Measurements from ENCODE around the gene F13B. TPM values are rescaled to one million over a fixed set of nuclear protein-coding genes. Genes with fewer than 3 reads are reported as not detected.

Gene F13B
- total and polyA plus RNA-seq, 4 donors: not detected

DNA sequence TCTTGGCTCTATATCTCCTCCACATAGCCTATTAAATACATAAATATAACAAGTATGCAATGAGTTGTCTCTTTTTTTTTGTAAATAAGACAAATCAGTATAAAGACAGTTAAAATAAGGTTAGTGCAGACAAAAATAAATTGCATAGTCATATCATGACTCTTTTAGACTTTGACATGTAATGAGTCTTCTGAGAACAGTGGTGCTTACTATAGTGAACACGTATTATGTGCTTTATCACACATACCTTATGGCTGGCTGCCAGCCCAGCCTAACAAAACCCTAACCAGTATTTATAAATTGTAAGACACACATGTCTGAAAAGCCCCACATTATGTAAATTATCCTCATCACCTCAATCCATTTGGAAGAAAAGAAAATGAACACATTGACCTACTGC lies 29.1 kb upstream of the F13B start:
- H3K4me1 ChIP-seq (ENCODE audit: control insufficient read depth in 1 of 2, insufficient read depth in 2 of 2, low read length in 2 of 2): no peaks in the 10 kb centered on the region
- 60 to 74% methylated on average over 1 of the region's 1 CpG for WGBS, 2 donors
- DNase-seq (no peak), ATAC-seq (ENCODE audit: low FRiP score) (no peak)
- no peaks in the 10 kb centered on the region for H3K9me3 ChIP-seq (ENCODE audit: control insufficient read depth, low read length)
- H3K36me3 ChIP-seq (ENCODE audit: control insufficient read depth in 1 of 2, insufficient read depth in 2 of 2, low read length in 1 of 2): no peaks in the 10 kb centered on the region
- H3K4me3 ChIP-seq (ENCODE audit: low read length in 2 of 2): no peak overlapping the region
- intact Hi-C loops (cut with DNase I): no loop called here
- no peaks in the 10 kb centered on the region for H3K27me3 ChIP-seq (ENCODE audit: control insufficient read depth in 1 of 2, insufficient read depth in 2 of 2, low read length in 1 of 2)
- H3K27ac ChIP-seq (ENCODE audit: low read depth in 1 of 2, low read length in 2 of 2): no peak overlapping the region

DNA sequence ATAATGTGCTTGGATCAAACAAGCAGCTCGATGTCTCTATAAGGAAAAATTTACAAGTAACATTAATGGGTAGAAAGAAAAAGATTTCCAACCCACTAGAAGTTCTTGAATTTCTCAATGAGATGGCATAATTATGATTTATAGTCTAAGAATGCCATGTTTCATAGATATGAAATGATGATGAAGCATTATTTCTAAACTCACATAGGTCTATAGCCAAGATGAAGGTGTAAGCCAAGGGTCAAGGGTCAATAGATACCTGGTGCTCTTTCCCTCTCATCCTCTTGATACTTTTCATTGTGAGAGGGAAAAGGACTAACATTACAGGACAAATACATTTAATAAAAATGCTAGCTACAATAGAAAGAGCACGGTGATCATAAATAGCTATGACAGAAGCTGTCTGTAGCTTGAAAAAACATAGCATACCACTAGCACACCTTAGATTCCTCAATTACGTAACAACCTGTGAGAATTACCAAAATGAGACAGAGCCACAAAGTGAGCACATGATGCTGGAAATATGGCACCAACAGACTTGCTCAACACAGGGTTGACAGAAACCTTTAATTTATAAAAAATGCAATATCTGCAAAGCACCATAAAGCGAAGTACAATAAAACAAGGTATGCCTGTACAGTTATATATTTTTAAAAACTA lies 26.3 kb upstream of the F13B start:
- Histone ChIP-seq H3K36me3 (ENCODE audit: control insufficient read depth in 1 of 2, insufficient read depth in 2 of 2, low read length in 1 of 2) (no peaks in the 10 kb centered on the region), H3K4me3 (ENCODE audit: low read length in 2 of 2) (no peak overlapping the region), H3K4me1 (ENCODE audit: control insufficient read depth in 1 of 2, insufficient read depth in 2 of 2, low read length in 2 of 2) (no peaks in the 10 kb centered on the region), H3K27ac (ENCODE audit: low read depth in 1 of 2, low read length in 2 of 2) (no peak overlapping the region), H3K27me3 (ENCODE audit: control insufficient read depth in 1 of 2, insufficient read depth in 2 of 2, low read length in 1 of 2) (no peaks in the 10 kb centered on the region), H3K9me3 (ENCODE audit: control insufficient read depth, low read length) (no peaks in the 10 kb centered on the region)
- intact Hi-C loops (cut with DNase I): no loop called here
- WGBS, 2 donors: 97% methylated on average over 4 of the region's 4 CpGs
- DNase-seq (no peak), ATAC-seq (ENCODE audit: low FRiP score) (no peak)

GRCh38 chr1:197092491-197093023 lies 25.5 kb upstream of the F13B start:
- Histone ChIP-seq H3K27ac (ENCODE audit: low read depth in 1 of 2, low read length in 2 of 2) (no peak overlapping the region), H3K36me3 (ENCODE audit: control insufficient read depth in 1 of 2, insufficient read depth in 2 of 2, low read length in 1 of 2) (no peaks in the 10 kb centered on the region), H3K4me3 (ENCODE audit: low read length in 2 of 2) (no peak overlapping the region), H3K4me1 (ENCODE audit: control insufficient read depth in 1 of 2, insufficient read depth in 2 of 2, low read length in 2 of 2) (no peaks in the 10 kb centered on the region), H3K27me3 (ENCODE audit: control insufficient read depth in 1 of 2, insufficient read depth in 2 of 2, low read length in 1 of 2) (no peaks in the 10 kb centered on the region), H3K9me3 (ENCODE audit: control insufficient read depth, low read length) (no peaks in the 10 kb centered on the region)
- no peak for ATAC-seq (ENCODE audit: low FRiP score)
- no peak for DNase-seq
- WGBS, 2 donors: 91 to 96% methylated on average over 1 of the region's 1 CpG
- intact Hi-C loops (cut with DNase I): no loop called here

- Histone ChIP-seq H3K36me3 (ENCODE audit: control insufficient read depth in 1 of 2, insufficient read depth in 2 of 2, low read length in 1 of 2) (no peaks in the 10 kb centered on the region), H3K4me1 (ENCODE audit: control insufficient read depth in 1 of 2, insufficient read depth in 2 of 2, low read length in 2 of 2) (no peaks in the 10 kb centered on the region), H3K27me3 (ENCODE audit: control insufficient read depth in 1 of 2, insufficient read depth in 2 of 2, low read length in 1 of 2) (no peaks in the 10 kb centered on the region), H3K27ac (ENCODE audit: low read depth in 1 of 2, low read length in 2 of 2) (no peak overlapping the region), H3K4me3 (ENCODE audit: low read length in 2 of 2) (no peak overlapping the region), H3K9me3 (ENCODE audit: control insufficient read depth, low read length) (peaks cover 2% of the 10 kb centered on the region)
- intact Hi-C loops (cut with DNase I): no loop called here
- ATAC-seq (ENCODE audit: low FRiP score) (no peak), DNase-seq (no peak)
Observed at GRCh38 chr1:197083474-197083873, 16.4 kb upstream of the F13B start.

- 97 to 98% methylated on average over 5 of the region's 5 CpGs for WGBS, 2 donors
- ATAC-seq (ENCODE audit: low FRiP score) (no peak), DNase-seq (no peak)
Observed at GRCh38 chr1:197081117-197081753, 14.2 kb upstream of the F13B start.

DNA sequence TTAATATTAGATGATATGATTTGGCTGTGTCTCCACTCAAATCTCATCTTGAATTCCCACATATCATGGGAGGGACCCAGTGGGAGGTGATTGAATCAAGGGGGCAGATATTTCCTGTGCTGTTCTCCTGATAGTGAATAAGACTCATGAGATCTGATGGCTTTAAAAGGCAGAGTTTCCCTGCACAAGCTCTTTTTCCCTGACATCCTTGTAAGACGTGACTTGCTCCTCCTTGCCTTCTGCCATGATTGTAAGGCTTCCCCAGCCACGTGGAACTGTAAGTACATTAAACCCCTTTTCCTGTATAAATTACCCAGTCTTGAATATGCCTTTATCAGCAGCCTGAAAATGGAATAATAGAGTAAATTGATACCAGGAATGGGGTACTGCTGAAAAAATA lies 13.3 kb upstream of the F13B start:
- ATAC-seq (ENCODE audit: low FRiP score): no peak
- Histone ChIP-seq H3K9me3 (ENCODE audit: control insufficient read depth, low read length) (peaks cover 2% of the 10 kb centered on the region), H3K27me3 (ENCODE audit: control insufficient read depth in 1 of 2, insufficient read depth in 2 of 2, low read length in 1 of 2) (no peaks in the 10 kb centered on the region), H3K4me1 (ENCODE audit: control insufficient read depth in 1 of 2, insufficient read depth in 2 of 2, low read length in 2 of 2) (no peaks in the 10 kb centered on the region), H3K36me3 (ENCODE audit: control insufficient read depth in 1 of 2, insufficient read depth in 2 of 2, low read length in 1 of 2) (no peaks in the 10 kb centered on the region), H3K4me3 (ENCODE audit: low read length in 2 of 2) (no peak overlapping the region), H3K27ac (ENCODE audit: low read depth in 1 of 2, low read length in 2 of 2) (no peak overlapping the region)
- WGBS, 2 donors: 88 to 100% methylated on average over 2 of the region's 2 CpGs
- no peak for DNase-seq
- intact Hi-C loops (cut with DNase I): no loop called here

More at GRCh38 chr1:197081117-197081753, 14.2 kb upstream of the F13B start:
- intact Hi-C loops (cut with DNase I): no loop called here
- Histone ChIP-seq H3K9me3 (ENCODE audit: control insufficient read depth, low read length) (peaks cover 2% of the 10 kb centered on the region), H3K36me3 (ENCODE audit: control insufficient read depth in 1 of 2, insufficient read depth in 2 of 2, low read length in 1 of 2) (no peaks in the 10 kb centered on the region), H3K27ac (ENCODE audit: low read depth in 1 of 2, low read length in 2 of 2) (no peak overlapping the region), H3K4me1 (ENCODE audit: control insufficient read depth in 1 of 2, insufficient read depth in 2 of 2, low read length in 2 of 2) (no peaks in the 10 kb centered on the region), H3K27me3 (ENCODE audit: control insufficient read depth in 1 of 2, insufficient read depth in 2 of 2, low read length in 1 of 2) (no peaks in the 10 kb centered on the region), H3K4me3 (ENCODE audit: low read length in 2 of 2) (no peak overlapping the region)

DNA sequence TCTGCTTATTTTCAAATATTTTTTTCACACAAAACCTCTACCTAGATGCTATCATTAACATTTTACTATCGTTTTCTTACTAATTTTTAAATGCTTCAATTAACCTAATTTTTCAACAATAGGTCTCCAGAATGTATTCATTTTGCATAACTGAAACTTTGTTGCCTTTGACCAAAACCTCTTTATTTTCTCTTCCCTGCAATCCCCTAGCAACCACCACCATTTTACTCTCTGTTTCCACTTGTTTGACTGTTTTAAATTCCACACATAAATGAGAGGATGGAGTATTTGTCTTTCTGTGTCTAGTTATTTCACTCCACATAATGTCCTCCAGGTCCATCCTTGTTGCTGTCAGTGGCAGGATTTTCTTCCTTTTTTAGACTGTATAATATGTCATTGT lies 9.5 kb upstream of the F13B start:
- Histone ChIP-seq H3K27ac (ENCODE audit: low read depth in 1 of 2, low read length in 2 of 2) (no peak overlapping the region), H3K27me3 (ENCODE audit: control insufficient read depth in 1 of 2, insufficient read depth in 2 of 2, low read length in 1 of 2) (no peaks in the 10 kb centered on the region), H3K4me1 (ENCODE audit: control insufficient read depth in 1 of 2, insufficient read depth in 2 of 2, low read length in 2 of 2) (no peaks in the 10 kb centered on the region), H3K4me3 (ENCODE audit: low read length in 2 of 2) (no peak overlapping the region), H3K9me3 (ENCODE audit: control insufficient read depth, low read length) (peaks cover 2% of the 10 kb centered on the region), H3K36me3 (ENCODE audit: control insufficient read depth in 1 of 2, insufficient read depth in 2 of 2, low read length in 1 of 2) (no peaks in the 10 kb centered on the region)
- 76 to 80% methylated on average over 1 of the region's 1 CpG for WGBS, 2 donors
- DNase-seq: no peak
- intact Hi-C loops (cut with DNase I): no loop called here
- no peak for ATAC-seq (ENCODE audit: low FRiP score)

DNA sequence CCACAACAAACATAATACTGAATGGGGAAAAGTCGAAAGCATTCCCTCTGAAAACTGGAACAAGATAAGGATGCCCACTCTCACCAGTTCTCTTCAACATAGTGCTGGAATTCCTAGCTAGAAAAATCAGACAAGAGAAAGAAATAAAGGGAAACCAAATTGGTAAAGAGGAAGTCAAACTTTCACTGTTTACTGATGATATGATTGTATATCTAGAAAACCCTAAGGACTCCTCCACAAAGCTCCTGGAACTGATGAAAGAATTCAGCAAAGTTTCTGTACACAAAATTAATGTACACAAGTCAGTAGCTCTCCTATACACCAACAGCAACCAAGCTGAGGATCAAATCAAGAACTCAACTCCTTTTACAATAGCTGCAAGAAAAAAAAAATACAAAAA lies 6.9 kb upstream of the F13B start:
- H3K4me1 ChIP-seq (ENCODE audit: control insufficient read depth in 1 of 2, insufficient read depth in 2 of 2, low read length in 2 of 2): no peaks in the 10 kb centered on the region
- 83 to 89% methylated on average over 1 of the region's 1 CpG for WGBS, 2 donors
- H3K36me3 ChIP-seq (ENCODE audit: control insufficient read depth in 1 of 2, insufficient read depth in 2 of 2, low read length in 1 of 2): no peaks in the 10 kb centered on the region
- intact Hi-C loops (cut with DNase I): no loop called here
- H3K9me3 ChIP-seq (ENCODE audit: control insufficient read depth, low read length): peaks cover 4% of the 10 kb centered on the region
- DNase-seq: no peak
- H3K27ac ChIP-seq (ENCODE audit: low read depth in 1 of 2, low read length in 2 of 2): no peak overlapping the region
- no peak for ATAC-seq (ENCODE audit: low FRiP score)
- H3K27me3 ChIP-seq (ENCODE audit: control insufficient read depth in 1 of 2, insufficient read depth in 2 of 2, low read length in 1 of 2): no peaks in the 10 kb centered on the region
- no peak overlapping the region for H3K4me3 ChIP-seq (ENCODE audit: low read length in 2 of 2)

GRCh38 chr1:197067457-197067818 lies 378 bp upstream of the F13B start:
- Histone ChIP-seq H3K27ac (ENCODE audit: low read depth in 1 of 2, low read length in 2 of 2) (no peak overlapping the region), H3K4me3 (ENCODE audit: low read length in 2 of 2) (no peak overlapping the region), H3K36me3 (ENCODE audit: control insufficient read depth in 1 of 2, insufficient read depth in 2 of 2, low read length in 1 of 2) (no peaks in the 10 kb centered on the region), H3K9me3 (ENCODE audit: control insufficient read depth, low read length) (peaks cover 4% of the 10 kb centered on the region), H3K4me1 (ENCODE audit: control insufficient read depth in 1 of 2, insufficient read depth in 2 of 2, low read length in 2 of 2) (no peaks in the 10 kb centered on the region), H3K27me3 (ENCODE audit: control insufficient read depth in 1 of 2, insufficient read depth in 2 of 2, low read length in 1 of 2) (no peaks in the 10 kb centered on the region)
- ATAC-seq (ENCODE audit: low FRiP score): no peak
- no peak for DNase-seq
- intact Hi-C loops (cut with DNase I): no loop called here

Data from aorta (tissue), 5 donors.